Hematopoietic multipotent progenitor cell (in vitro differentiated cells): ENCODE measurements around the gene ASH1L. TPM values are rescaled to one million over a fixed set of nuclear protein-coding genes. Genes with fewer than 3 reads are reported as not detected.

Experiments
- DNase-seq, 3 donors: peaks; one replicate each; pipeline ENCODE4 v3.0.0-alpha.2; 2011 to 2015; ENCODE audit warnings: low read depth in 2 of 3, low spot score in 2 of 3
- small RNA-seq: library from RNA; depleted of rRNA; stranded (forward); fragments of <200 nt; gene quantifications from one replicate; pipeline ENCODE3, GENCODE V24; 2012
- total RNA-seq: library from RNA; depleted of rRNA; stranded (reverse); fragments of >200 nt; gene quantifications from one replicate; pipeline ENCODE4 v1.2.3, GENCODE V29; 2012

The ASH1L gene
- total RNA-seq, 1 donor: 33.7 TPM

- DNase-seq: no peak
Measured at GRCh38 chr1:155287987-155288543, 274.5 kb downstream of the ASH1L start.

GRCh38 chr1:155286544-155286943 lies 276.1 kb downstream of the ASH1L start:
- no peak for DNase-seq

- no peak for DNase-seq
Measured at GRCh38 chr1:155285631-155286044, 277.0 kb downstream of the ASH1L start.

Small RNA genes lying within 50 kb of the gene (small RNA-seq; reads per million reads assigned to genes)
- gene AL353807.4: not detected
- not detected for gene RNU6-106P
- not detected for gene RNU6-1297P

Other genes starting within 250 kb of the ASH1L start
- gene RUSC1, start 241.9 kb downstream of the ASH1L start, total RNA-seq: 17.2 TPM
- 44.2 TPM for gene MSTO1, start 47.4 kb upstream of the ASH1L start, total RNA-seq
- gene YY1AP1, start 126.0 kb upstream of the ASH1L start, total RNA-seq: 73.5 TPM
- 51.4 TPM for gene DAP3, start 126.3 kb upstream of the ASH1L start, total RNA-seq